Measurements from ENCODE around the gene RAP1GAP2.
A peak's percentile ranks its signal among the peaks of the same experiment; 100 is the strongest.

RAP1GAP2 gene

DNA sequence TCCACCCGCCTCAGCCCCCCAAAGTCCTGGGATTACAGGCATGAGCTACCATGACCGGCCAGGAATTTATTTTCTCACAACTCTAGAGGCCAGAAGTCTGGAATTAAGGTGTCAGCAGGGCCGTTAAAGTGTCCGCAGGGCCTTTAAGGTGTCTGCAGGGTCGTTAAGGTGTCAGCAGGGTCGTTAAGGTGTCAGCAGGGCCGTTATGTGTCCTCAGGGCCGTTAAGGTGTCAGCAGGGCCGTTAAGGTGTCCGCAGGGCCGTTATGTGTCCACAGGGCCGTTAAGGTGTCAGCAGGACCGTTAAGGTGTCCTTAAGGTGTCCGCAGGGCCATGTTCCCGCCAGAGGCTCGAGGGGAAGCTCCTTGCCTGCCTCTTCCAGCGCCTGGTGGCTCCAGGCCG lies 125.2 kb downstream of the RAP1GAP2 start:
- DNase-seq: no peak

GRCh38 chr17:2924211-2924610 lies 128.0 kb downstream of the RAP1GAP2 start:
- DNase-seq: no peak

GRCh38 chr17:2925011-2925410 lies 128.8 kb downstream of the RAP1GAP2 start:
- DNase-seq: no peak

DNA sequence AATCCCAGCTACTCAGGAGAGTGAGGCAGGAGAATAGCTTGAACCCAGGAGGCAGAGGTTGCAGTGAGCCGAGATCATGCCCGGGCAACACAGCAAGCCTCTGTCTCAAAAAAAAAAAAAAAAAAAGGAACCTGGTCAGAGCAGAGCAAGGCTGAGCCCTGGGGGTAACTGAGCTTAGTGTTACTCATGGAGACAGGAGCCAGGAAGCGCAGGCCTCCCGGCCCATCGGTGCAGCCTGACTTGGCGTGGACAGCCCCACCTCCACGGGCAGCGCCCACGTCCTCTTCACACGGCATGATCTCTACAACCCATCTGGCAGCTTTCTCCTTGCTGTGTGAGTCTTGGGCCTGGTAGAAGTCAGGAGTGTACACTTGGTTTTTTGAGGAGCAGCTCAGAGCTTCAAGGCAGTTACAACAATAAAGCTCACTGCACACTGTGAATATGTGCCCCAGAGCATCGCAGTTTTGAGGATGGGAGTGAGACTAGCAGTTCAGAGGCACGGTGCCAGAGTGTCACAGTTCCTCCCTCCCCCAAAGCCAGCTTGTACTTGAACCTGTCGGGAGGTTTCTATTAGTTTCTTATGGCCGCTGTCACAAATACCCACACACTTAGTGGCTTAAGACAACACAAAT lies 129.9 kb downstream of the RAP1GAP2 start:
- DNase-seq: no peak

DNA sequence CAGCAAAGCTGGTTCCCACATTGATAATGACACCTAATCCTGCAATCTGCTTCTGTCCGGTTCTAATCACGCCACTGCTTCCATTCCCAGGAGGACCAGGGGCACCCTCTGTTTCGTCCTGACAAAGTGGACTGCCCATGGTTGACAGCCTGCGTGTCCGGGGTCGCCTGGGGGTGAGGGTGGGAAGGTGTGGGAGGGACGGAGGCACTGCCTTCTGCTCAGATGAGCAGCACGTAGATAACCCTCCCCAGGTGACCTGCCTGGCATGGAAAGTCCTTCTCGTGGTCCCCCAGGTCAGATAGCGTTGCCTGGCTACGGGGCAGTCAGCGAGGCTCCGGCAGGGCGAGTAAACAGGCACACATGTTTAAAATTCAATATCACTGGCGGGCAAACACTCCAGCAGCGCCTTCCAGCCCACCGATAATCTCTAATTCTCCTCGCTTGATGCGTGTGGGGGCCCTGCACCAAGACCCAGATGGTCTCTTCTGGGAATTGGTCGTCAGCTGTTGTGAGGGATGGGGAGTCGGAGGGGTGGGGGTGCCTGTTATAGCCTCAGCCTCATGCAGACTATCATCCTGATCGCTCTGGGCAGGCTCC lies 132.2 kb downstream of the RAP1GAP2 start:
- DNase-seq: no peak

DNA sequence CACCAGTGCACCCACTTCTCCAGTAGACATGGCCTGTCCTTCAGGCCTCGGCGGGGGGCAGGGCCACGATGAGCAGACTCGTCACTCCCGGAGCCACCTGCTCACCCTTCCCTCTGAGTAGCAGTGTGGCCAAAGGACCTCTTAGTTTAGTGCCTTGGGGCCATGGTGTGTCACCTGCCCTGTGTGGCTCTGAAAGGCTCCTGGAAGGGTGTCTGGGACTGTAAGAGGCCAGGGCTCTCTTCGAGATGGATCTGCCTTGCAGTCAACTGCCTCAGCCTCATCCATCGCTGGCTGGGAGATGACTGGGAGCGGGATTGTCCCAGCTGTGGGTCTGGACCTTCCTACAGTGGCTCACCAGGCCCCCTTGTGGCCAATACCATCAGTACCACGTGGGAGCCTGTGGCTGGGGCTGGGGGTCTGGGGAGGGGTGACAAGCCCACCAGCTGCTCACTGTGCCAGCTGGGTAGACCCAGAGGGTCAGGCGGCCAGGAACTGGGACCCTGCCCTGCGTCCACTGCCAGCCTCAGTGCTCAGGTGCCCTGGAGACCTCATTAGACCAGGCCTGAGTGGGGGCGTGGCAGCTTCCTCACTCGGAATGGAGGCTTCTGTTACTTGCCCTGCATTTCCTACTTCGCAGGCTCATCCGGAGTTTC lies 133.8 kb downstream of the RAP1GAP2 start:
- peak; percentile 54 to 67 for DNase-seq

DNA sequence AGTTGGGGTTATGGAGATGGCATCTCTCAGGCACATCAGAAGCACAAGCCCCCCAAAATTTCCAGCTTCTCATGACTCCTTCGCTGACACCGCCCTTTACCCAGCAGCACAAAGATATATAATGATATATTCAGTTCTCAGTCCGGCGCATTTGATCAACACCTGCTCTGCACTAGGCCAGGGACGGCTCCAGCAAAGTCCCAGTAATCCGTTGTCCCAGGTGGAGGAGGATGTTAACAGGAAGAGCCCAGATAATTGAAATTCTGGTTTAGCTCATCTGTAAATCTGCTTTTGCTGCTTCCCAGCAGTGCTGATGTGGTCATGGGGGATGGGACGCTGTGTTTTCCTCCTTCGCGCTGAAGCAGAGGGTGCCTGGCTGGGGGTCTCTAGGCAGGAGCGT lies 135.6 kb downstream of the RAP1GAP2 start:
- no peak for DNase-seq

DNA sequence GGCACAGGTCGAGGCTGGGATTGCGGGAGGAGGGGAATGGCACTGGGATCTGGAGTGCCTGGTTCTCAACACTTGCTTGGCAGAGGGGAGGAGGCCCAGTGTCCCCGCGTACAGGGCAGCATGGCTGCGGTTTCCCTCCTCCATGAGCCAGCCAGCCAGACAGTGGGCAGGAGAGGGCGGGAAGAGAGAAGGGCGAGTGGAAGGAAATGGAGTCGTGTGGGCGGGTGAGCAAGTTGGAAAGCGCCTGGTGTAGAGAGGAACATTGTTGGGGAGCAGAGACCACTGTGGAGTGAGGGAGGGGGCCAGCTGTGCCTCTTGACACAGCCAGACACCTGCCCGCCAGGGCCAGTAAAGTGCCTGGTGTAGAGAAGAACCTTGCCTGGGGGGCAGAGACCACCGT lies 136.7 kb downstream of the RAP1GAP2 start:
- DNase-seq: no peak

GRCh38 chr17:2933606-2934005 lies 137.4 kb downstream of the RAP1GAP2 start:
- DNase-seq: no peak

DNA sequence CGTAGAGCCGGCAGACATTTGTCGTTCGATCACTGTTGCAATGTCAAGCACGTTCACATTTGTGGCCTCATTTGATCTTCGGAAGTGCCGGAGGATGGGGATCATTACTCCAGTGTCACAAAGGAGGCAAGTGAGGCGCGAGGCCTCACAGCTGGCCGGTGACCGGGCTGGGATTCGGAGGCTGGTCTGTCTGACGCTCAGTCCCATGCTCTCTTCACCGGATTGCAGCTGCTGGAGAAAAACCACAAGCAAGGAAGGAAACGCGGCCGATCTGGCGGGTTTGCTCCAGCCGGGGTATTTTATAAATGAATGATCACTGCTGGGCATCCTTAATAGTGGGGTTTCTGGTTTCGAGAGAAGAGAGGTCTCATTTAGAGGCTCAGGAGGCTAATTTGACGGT lies 139.4 kb downstream of the RAP1GAP2 start:
- DNase-seq: no peak

GRCh38 chr17:2936351-2936750 lies 140.1 kb downstream of the RAP1GAP2 start:
- no peak for DNase-seq

- no peak for DNase-seq
These were observed 140.6 kb downstream of the RAP1GAP2 start for GRCh38 chr17:2936771-2937321.

- no peak for DNase-seq
These were observed 141.2 kb downstream of the RAP1GAP2 start for GRCh38 chr17:2937331-2938003.

GRCh38 chr17:2939714-2940351 lies 143.6 kb downstream of the RAP1GAP2 start:
- DNase-seq: no peak

- DNase-seq: no peak
These were observed 144.1 kb downstream of the RAP1GAP2 start for GRCh38 chr17:2940352-2940751.

GRCh38 chr17:2943981-2944380 lies 147.7 kb downstream of the RAP1GAP2 start:
- DNase-seq: no peak

GRCh38 chr17:2945299-2945698 lies 149.1 kb downstream of the RAP1GAP2 start:
- DNase-seq: no peak

DNA sequence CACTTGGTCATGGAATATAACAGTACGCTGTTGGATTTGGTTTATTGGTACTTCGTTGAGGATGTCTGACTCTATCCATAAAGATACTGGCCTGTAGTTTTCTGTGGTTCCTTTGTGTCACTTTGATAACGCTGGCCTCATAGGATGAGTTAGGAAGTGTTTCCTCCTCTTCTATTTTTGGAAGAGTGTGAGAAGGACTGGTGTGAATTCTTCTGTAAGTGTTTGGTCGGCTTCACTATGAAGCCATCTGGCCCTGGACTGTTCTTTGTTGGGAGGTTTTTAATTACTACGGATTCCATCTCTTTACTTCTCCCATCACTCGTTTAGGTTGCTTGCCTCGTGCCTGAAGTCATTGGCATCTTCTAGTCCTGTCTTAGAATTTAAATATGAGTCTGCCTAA lies 149.9 kb downstream of the RAP1GAP2 start:
- no peak for DNase-seq

- DNase-seq: no peak
These were observed 151.3 kb downstream of the RAP1GAP2 start for GRCh38 chr17:2947588-2947950.

DNA sequence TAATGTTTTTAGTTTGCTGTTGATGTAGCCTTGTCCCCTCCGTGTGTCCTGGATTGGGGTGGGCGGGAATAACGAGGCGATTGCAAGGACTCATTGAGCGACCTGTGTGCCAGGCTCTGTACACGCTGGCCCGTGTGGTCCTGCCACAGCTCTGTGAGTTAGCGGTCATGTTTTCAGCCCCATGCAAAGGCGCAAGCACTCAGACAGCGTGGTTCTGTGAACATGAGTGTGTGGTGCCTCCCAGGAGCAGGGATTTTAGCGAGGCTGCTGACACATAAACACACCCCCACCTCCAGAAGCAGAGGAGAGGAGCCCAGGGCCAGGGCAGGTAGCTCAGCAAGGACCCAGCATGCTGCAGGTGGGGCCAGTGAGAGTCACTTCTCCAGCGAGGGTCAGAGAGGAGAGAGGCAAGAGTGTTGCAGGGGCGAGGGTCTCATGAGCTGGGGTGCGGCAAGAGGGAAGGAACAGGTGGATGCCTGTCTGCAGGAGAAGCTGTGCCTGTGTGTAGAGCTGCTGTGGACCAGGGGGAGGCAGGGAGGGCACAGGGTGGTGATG lies 151.8 kb downstream of the RAP1GAP2 start:
- DNase-seq: no peak

DNA sequence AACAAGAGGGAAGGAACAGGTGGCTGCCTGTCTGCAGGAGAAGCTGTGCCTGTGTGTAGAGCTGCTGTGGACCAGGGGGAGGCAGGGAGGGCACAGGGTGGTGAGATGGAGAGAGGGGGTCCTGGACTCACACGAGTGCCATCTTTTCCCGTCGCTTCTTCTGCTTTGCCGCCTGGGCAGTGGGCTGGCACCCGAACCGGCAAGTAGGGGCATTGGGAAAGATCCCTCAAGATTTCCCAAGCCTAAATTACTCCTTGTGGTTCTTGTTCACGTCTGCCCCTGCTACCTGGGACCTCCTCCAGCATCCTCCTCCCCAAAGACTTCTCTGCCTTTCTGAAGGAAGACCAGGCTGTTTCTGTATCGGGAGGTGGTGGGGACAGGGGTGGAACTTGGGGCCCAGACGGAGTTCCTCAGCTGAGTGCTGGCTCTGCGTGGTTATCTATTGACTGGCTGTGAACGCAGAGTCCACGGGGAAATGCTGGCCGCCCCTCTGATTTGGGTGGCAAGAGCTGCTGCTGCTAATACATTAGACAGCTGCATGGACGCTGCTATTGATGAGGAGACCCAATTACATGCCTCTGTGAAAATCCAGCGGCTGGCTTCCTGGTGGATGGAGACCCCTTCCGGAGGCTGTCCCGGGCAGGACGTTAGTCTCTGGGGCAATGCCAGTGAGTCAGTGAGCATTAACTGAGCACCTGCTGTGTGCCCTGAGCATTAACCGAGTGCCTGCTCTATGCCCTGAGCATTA lies 152.7 kb downstream of the RAP1GAP2 start:
- no peak for DNase-seq

DNA sequence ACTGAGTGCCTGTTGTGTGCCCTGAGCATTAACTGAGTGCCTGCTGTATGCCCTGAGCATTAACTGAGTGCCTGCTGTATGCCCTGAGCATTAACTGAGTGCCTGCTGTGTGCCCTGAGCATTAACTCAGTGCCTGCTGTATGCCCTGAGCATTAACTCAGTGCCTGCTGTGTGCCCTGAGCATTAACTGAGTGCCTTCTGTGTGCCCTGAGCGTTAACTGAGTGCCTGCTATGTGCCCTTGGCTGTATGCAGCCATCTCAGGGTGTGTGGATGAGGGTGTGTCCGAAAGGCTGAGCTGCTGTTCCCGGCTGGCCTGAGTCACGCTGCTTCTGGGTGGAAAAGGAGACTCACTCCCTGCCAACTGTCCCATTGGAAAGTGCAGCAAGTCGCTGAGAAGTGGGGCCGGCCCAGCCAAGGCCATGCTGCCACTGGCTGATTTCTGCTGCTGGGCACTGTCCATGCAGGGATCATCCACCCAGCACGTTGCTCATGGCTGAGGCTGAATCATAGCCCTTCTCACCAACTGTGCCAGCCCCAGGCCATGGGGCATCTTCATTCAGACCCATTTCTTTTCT lies 153.3 kb downstream of the RAP1GAP2 start:
- no peak for DNase-seq

All from SHP77 (cell line).